Measurements from ENCODE around the gene BCAM. TPM values are rescaled to one million over a fixed set of nuclear protein-coding genes. Genes with fewer than 3 reads are reported as not detected.
A peak's percentile ranks its signal among the peaks of the same experiment; 100 is the strongest.

BCAM gene
- total RNA-seq, 4 donors from 2014 or later = 37.0 to 55.0 (median 43.0) TPM

DNA sequence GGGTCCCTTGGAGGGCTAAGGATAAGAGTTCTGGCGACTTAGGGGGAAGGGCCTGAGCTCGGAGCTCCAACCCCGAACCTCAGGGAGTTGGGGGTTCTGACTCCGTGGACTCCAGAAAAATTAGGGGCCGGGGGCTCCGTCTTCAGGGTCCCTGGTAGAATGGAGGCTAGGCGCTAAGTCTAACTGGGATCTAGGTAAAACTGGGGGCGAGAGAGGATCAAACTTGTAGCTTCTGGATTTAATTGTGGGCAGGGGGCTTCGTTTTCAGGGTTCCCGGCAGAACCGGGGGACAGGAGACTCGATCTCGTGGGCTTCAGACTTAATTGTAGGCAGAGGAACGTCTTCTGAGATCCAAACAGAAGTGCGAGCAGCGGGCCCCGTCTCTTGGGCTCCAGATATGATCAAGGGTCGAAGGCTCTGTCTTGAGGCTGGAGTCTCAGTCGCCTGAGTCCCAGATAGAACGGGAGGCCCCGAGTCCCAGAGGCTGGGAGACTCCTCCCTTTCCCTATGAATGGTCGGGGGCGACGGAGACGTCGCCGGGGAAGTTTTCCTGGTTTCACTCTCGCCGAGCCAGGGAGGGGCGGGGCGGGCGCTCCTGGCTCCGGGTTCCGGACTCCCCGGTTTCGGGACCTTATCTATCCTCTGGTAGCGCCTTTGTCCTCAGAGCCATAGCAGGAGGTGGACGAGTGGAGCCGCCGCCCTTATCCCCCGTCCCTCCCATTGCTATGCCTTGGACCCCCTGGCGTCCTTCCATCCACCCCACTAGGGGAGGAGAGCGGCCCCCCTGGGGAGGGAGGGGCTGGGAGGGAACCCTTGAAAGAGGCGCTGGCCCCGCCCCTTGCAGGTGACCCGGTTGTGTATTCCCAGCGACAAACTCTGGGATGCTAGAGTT is 38.5 kb downstream of the BCAM start:
- DNase-seq (ENCODE audit: low spot score) (peak; percentile 46), ATAC-seq (ENCODE audit: low FRiP score) (peak; percentile 33)
- TF ChIP-seq, protein P1, sequence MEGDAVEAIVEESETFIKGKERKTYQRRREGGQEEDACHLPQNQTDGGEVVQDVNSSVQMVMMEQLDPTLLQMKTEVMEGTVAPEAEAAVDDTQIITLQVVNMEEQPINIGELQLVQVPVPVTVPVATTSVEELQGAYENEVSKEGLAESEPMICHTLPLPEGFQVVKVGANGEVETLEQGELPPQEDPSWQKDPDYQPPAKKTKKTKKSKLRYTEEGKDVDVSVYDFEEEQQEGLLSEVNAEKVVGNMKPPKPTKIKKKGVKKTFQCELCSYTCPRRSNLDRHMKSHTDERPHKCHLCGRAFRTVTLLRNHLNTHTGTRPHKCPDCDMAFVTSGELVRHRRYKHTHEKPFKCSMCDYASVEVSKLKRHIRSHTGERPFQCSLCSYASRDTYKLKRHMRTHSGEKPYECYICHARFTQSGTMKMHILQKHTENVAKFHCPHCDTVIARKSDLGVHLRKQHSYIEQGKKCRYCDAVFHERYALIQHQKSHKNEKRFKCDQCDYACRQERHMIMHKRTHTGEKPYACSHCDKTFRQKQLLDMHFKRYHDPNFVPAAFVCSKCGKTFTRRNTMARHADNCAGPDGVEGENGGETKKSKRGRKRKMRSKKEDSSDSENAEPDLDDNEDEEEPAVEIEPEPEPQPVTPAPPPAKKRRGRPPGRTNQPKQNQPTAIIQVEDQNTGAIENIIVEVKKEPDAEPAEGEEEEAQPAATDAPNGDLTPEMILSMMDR (IDR thresholded peaks at IDR 0.05) = no peak

DNA sequence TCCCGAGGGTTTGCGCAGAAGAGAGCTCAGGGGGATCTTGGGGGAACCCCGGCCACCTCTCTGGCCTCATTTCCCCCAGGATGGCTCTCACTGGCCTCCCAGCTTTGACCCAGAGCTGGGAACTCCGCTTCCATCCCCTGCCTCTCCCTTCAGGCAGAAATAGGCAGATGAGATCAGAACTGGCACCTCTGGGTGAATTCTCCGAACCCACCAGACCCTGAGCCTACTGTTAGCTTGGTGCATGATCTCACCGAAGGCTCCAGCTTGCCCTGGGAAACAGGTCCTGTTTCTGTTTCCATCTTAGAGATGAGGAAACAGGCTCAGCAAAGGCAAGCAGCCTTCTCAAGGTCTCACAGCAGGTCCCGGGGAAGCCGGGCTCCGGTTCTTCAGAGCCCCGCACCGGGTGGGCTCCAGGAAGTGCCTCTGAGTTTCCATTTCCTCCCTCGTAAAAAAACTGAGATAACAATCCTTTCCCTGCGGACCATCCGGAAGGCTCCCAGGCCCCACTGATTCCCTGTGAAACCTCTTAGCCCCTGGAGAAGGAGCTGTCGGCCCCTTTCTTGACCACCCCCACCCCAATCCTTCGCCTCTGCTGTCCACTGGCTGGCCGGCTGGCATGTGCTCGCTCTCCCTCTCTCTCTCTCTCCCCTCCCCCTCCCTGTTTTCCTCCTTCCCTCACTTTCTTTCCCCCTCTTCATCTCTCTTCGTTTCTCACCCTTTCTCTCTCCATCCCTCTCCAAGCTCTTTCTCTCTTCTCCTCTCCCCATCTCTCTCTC is 39.3 kb downstream of the BCAM start:
- TF ChIP-seq, protein P1 (IDR thresholded peaks at IDR 0.05) = no peak
- no peak for ATAC-seq (ENCODE audit: low FRiP score)
- no peak for DNase-seq (ENCODE audit: low spot score)

DNA sequence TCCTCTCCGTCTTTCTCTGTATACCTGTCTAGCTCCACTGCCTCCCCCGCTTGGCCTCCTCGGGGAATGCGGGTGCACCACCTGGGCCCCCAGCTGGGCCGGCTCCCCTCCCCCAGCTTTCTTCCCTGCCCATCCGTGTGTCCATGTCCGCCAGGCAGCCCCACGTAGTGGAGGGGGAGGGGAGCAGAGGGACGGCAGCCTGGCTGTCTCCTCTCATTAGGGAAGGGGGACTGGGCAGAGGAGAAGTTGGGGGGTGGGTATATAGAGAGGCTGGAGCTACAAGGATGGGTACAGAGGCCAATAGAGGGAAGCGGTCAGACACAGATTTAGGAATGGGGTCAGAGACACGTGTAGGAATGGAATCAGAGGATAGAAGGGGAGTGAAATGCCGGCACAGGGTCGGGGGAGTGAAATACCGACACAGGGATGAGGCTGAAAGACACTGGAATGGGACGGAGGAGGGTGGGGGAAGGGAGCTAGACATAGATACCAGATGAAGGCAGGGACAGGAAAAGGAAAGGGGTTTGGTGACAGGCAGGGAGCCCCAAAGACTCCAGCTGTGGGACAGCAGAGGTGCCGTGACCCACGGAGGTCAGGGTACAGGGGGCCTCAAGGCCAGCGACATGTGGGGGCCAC is 40.0 kb downstream of the BCAM start:
- TF ChIP-seq, protein P1 (IDR thresholded peaks at IDR 0.05) = no peak
- DNase-seq (ENCODE audit: low spot score) = no peak
- no peak for ATAC-seq (ENCODE audit: low FRiP score)

DNA sequence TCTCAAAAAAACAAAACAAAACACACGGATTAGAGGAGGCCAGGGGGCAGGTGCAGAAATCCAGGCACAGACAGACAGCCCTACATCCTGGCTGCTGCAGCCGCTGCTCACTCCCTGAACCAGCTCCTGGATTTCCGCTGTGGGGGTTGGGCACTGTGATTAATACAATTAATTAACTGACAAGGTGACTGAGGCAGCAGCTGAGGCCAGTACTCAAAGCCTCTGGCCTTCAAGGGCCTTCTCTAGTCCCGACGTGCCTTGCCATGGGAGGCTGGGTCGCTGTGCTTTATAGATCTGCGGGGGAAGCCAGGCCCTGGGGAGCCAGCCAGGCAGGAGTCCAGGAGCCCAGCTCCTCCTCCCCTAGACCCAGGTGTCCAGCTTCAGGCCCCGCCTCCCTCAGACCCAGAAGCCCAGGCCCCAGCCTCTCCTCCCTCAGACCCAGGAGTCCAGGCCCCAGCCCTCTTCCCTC is 41.8 kb downstream of the BCAM start:
- no peak for DNase-seq (ENCODE audit: low spot score)
- TF ChIP-seq, protein P1 (IDR thresholded peaks at IDR 0.05) = no peak
- no peak for ATAC-seq (ENCODE audit: low FRiP score)

DNA sequence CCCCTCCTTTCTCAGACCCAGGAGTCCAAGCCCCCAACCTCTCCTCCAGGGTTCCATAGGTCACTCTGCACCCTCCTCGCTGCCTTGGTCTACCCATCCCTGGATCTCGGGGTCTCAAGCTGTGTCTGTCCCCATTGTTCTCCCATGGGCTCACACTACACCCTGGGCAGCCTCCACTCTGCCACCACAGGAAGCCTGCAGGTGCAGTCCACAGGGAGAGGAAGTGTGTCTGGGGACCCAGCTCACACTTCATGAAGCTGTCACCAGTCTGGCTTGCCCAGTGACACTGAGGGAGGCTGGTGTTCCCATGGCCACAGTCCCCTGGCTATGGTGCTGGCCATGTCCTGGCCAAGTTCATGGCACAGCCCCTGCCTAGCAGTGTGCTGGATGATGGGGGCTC is 42.5 kb downstream of the BCAM start:
- TF ChIP-seq, protein P1 (IDR thresholded peaks at IDR 0.05) = no peak
- ATAC-seq (ENCODE audit: low FRiP score) (no peak), DNase-seq (ENCODE audit: low spot score) (no peak)

DNA sequence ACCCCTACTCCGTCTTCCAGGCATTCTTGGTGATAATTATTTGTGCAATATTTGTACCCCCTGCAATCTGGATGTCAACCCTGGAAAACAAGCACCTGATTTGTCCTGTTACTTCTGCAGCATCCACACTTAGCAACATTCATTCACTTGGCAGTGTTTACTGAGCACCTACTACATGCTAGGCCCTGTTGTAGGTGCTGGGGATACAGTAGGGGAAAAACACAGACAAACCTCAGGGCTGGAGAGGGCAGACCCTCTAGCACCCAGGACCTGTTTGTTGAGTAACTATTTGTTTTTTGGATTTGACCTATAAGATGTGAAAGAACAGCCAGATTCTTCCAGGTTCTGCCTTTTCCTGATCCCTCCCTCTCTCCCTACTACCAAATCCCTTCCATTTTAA is 46.7 kb downstream of the BCAM start:
- no peak for DNase-seq (ENCODE audit: low spot score)
- ATAC-seq (ENCODE audit: low FRiP score) = no peak
- TF ChIP-seq, protein P1 (IDR thresholded peaks at IDR 0.05) = no peak

All from omental fat pad (tissue), 4 donors.